BLaER1 treated with 17β-estradiol and CSF1 and Interleukin-3, amounts not matched to agents 10 nM and 100 nM (cell line): ENCODE results near the gene KCNS3.

Experiments
- H3K27ac ChIP-seq, 11 experiments: shearing (Covaris generic); formaldehyde crosslinking; 2 replicates each; pipeline ENCODE4 v1.8.1; 2022
- H3K27me3 ChIP-seq, 11 experiments: shearing (Covaris generic); formaldehyde crosslinking; 2 replicates each; pipeline ENCODE4 v1.8.1; 2022
- H3K36me3 ChIP-seq, 11 experiments: shearing (Covaris generic); formaldehyde crosslinking; 2 replicates each; pipeline ENCODE4 v1.8.1; 2022
- H3K4me1 ChIP-seq, 10 experiments: shearing (Covaris generic); formaldehyde crosslinking; 2 replicates each; pipeline ENCODE4 v1.8.1; 2022
- H3K4me2 ChIP-seq, 11 experiments: shearing (Covaris generic); formaldehyde crosslinking; 2 replicates each; pipeline ENCODE4 v1.8.1; 2022
- H3K4me3 ChIP-seq, 10 experiments: shearing (Covaris generic); formaldehyde crosslinking; 2 replicates each; pipeline ENCODE4 v1.8.1; 2022
- H3K9ac ChIP-seq, 11 experiments: shearing (Covaris generic); formaldehyde crosslinking; 2 replicates each; pipeline ENCODE4 v1.8.1; 2022
- H3K9me3 ChIP-seq, 11 experiments: shearing (Covaris generic); formaldehyde crosslinking; replicated peaks in 1 of 11; 2 replicates each; pipeline ENCODE4 v1.8.1; 2022
- H4K20me1 ChIP-seq, 11 experiments: shearing (Covaris generic); formaldehyde crosslinking; 2 replicates each; pipeline ENCODE4 v1.8.1; 2022
- Cebpa-rat ChIP-seq, 11 experiments: shearing (Covaris generic); IDR thresholded peaks; 2 replicates each; pipeline ENCODE4 v1.8.1; 2022

KCNS3 gene

GRCh38 chr2:17976871-17977746 is 98.6 kb downstream of the KCNS3 start:
- H3K4me2 ChIP-seq, result peak overlapping the region in 8 of 11 experiments; percentile 5 to 57 (median 34); a peak in 13 of 22 replicates

DNA sequence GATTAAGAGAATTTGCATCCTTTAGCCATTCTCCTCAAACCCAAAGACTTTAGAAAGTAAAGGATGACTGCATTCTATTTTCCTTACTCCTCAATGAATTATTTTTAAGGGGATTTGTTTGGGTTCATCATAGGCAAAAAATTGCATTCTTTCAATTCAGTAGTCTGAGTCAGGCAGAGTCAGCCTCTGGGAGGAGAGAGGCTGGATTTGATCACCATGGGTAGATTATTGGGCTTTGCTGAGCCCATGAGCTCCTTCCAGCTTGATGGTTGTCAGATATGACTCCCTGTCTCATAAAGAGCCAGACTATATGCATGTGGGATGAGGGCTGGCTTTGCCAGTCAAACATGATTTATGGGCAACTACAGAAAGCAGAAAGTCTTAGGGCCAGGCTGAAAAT is 101.2 kb downstream of the KCNS3 start:
- no peak overlapping the region for H3K4me3 ChIP-seq
- no peak for TF ChIP-seq Cebpa-rat (IDR thresholded peaks at IDR 0.05)
- H3K4me2 ChIP-seq, result no peak overlapping the region
- peaks cover 0 to 14% (median 8%) of the 10 kb centered on the region in 10 experiments; a peak in 10 of 20 replicates for H3K4me1 ChIP-seq
- H3K27ac ChIP-seq, result no peak overlapping the region
- H3K27me3 ChIP-seq, result no peaks in the 10 kb centered on the region
- H3K9ac ChIP-seq, result no peak overlapping the region
- no peaks in the 10 kb centered on the region for H4K20me1 ChIP-seq
- no peaks in the 10 kb centered on the region for H3K36me3 ChIP-seq
- H3K9me3 ChIP-seq, result peaks cover 0 to 6% (median 0%) of the 10 kb centered on the region in 11 experiments; a peak in 3 of 22 replicates

More at GRCh38 chr2:17976871-17977746, 98.6 kb downstream of the KCNS3 start:
- Histone ChIP-seq H3K9me3 (peaks cover 0 to 6% (median 0%) of the 10 kb centered on the region in 11 experiments; a peak in 3 of 22 replicates), H3K27ac (no peak overlapping the region), H3K36me3 (no peaks in the 10 kb centered on the region), H4K20me1 (no peaks in the 10 kb centered on the region), H3K9ac (no peak overlapping the region), H3K27me3 (no peaks in the 10 kb centered on the region), H3K4me1 (peaks cover 0 to 17% (median 9%) of the 10 kb centered on the region in 10 experiments; a peak in 11 of 20 replicates), H3K4me3 (no peak overlapping the region)
- TF ChIP-seq Cebpa-rat (IDR thresholded peaks at IDR 0.05), result no peak

DNA sequence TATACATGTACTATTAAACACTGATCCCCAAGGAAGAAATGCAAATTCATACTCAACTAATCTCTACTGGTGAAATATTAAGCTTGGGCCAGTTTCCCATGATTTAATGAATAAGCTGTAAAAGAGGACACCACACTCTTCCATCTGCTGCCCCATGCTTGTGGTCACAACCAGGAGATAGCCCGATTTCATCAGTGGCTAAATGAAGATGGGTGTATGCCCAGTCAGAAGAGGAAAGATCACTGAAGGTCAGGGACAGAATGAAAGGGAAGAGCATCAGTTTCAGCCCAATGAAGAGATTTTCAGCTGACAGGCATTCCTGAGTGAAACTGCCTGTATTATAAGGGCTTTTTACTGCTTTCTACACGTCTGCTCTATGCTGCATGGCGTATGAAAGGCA is 103.5 kb downstream of the KCNS3 start:
- Histone ChIP-seq H3K36me3 (no peaks in the 10 kb centered on the region), H3K4me1 (peaks cover 0 to 8% (median 4%) of the 10 kb centered on the region in 10 experiments; a peak in 9 of 20 replicates), H3K9ac (no peak overlapping the region), H4K20me1 (no peaks in the 10 kb centered on the region), H3K27ac (no peak overlapping the region), H3K4me3 (no peak overlapping the region), H3K9me3 (no peaks in the 10 kb centered on the region), H3K4me2 (no peak overlapping the region), H3K27me3 (no peaks in the 10 kb centered on the region)
- TF ChIP-seq Cebpa-rat (IDR thresholded peaks at IDR 0.05), result no peak
